HepG2 (cell line): Measurements from ENCODE around the gene ADGRB2. TPM values are rescaled to one million over a fixed set of nuclear protein-coding genes. Genes with fewer than 3 reads are reported as not detected.

Experiments used
- ATAC-seq: fragments of 200-7000 bp; cut with Tn5 transposase; 3 replicates; pipeline ENCODE4 v1.9.1; 2020; ENCODE audit warnings: mild to moderate bottlenecking, moderate library complexity
- BruUV-seq: library from RNA; stranded (reverse); fragments of 400-500 nt; replicated peaks from 2 replicates; lab custom pipeline; 2021; lab: Mats Ljungman, UMichigan
- CTCF ChIA-PET: fragments of 300-600 bp; formaldehyde crosslinking; extraction: SDS; loops from one replicate; lab custom pipeline; 2021; ENCODE audit warnings: low total read pairs, inconsistent platforms, low intra/inter-chr PET ratio; lab: Yijun Ruan, JAX
- POLR2A ChIA-PET: fragments of 350-600 bp; sonication (Branson Sonifier 250); formaldehyde crosslinking; loops from one replicate; lab custom pipeline; 2020; ENCODE audit warnings: antibody characterized with exemption, inconsistent platforms; lab: Yijun Ruan, JAX
- DNase-seq: peaks from one replicate; pipeline ENCODE4 v3.0.0-alpha.2; 2015; ENCODE audit warnings: low spot score
- FAIRE-seq: peaks from 3 replicates; lab custom pipeline; 2011; peaks lifted over from hg19 to GRCh38; lab: Jason Lieb, UNC
- H2AFZ ChIP-seq: one replicate; pipeline ENCODE4 v1.6.1; 2011; ENCODE audit warnings: low read length, inconsistent platforms
- H3K27ac ChIP-seq: fragments of 300-600 bp; 3 replicates; pipeline ENCODE4 v1.8.0; 2011; ENCODE audit warnings: mixed run types, mild to moderate bottlenecking, mixed read lengths, low read length, inconsistent platforms; ENCODE audit not compliant: insufficient read depth; ENCODE audit errors: extremely low read length
- H3K27me3 ChIP-seq, 2 experiments: fragments of 200-600 bp in 1 of 2; 2 replicates in 1 of 2; 3 replicates in 1 of 2; pipeline versions ENCODE4 v1.6.0 to v1.8.0; 2011; ENCODE audit warnings: low read length in 2 of 2, mild to moderate bottlenecking in 2 of 2, moderate library complexity in 2 of 2, inconsistent platforms in 1 of 2; ENCODE audit not compliant: insufficient read depth in 2 of 2, control insufficient read depth in 1 of 2
- H3K36me3 ChIP-seq, 2 experiments: fragments of 200-600 bp in 1 of 2; replicated peaks in 1 of 2; 2 replicates in 1 of 2; 3 replicates in 1 of 2; pipeline versions ENCODE4 v1.5.1 to v1.8.0; 2011; ENCODE audit warnings: low read length in 2 of 2, inconsistent platforms in 1 of 2; ENCODE audit not compliant: insufficient read depth in 2 of 2, control insufficient read depth in 1 of 2
- H3K4me1 ChIP-seq: 2 replicates; pipeline ENCODE4 v1.5.1; 2012; ENCODE audit warnings: low read length, inconsistent platforms; ENCODE audit not compliant: insufficient read depth
- H3K4me2 ChIP-seq: 2 replicates; pipeline ENCODE4 v1.6.0; 2011; ENCODE audit warnings: low read depth, low read length, inconsistent platforms
- H3K4me3 ChIP-seq, 3 experiments: fragments of 200-600 bp in 1 of 3; sonication (generic), shearing (Covaris generic) in 1 of 3; replicated peaks in 1 of 3; 2 replicates each; pipeline ENCODE4 v1.5.1; 2011 to 2016; ENCODE audit warnings: low read length in 3 of 3, inconsistent platforms in 2 of 3, low read depth in 2 of 3, mild to moderate bottlenecking in 2 of 3, control low read depth in 1 of 3, mixed read lengths in 1 of 3; ENCODE audit not compliant: insufficient read depth in 1 of 3
- H3K79me2 ChIP-seq: one replicate; pipeline ENCODE4 v1.6.1; 2011; ENCODE audit warnings: low read length, inconsistent platforms; ENCODE audit not compliant: insufficient read depth
- H3K9ac ChIP-seq: 2 replicates; pipeline ENCODE4 v1.6.0; 2011; ENCODE audit warnings: mild to moderate bottlenecking, low read depth, low read length, inconsistent platforms; ENCODE audit not compliant: insufficient read depth
- H3K9me3 ChIP-seq: 2 replicates; pipeline ENCODE4 v1.5.1; 2012; ENCODE audit warnings: mild to moderate bottlenecking, low read length
- H4K20me1 ChIP-seq: 2 replicates; pipeline ENCODE4 v1.6.0; 2011; ENCODE audit warnings: inconsistent platforms, mild to moderate bottlenecking, low read length, moderate library complexity; ENCODE audit not compliant: insufficient read depth
- ARHGAP35 ChIP-seq: sonication (generic); formaldehyde crosslinking; IDR thresholded peaks from 2 replicates; pipeline ENCODE4 v1.9.0; 2022; ENCODE audit warnings: mild to moderate bottlenecking, inconsistent platforms, moderate library complexity, missing genetic modification reagents, borderline replicate concordance
- BCLAF1 ChIP-seq: fragments of 450-650 bp; IDR thresholded peaks from 2 replicates; pipeline ENCODE4 v1.6.1; 2017; ENCODE audit warnings: mild to moderate bottlenecking
- CSRNP1 ChIP-seq: sonication (generic); formaldehyde crosslinking; IDR thresholded peaks from 2 replicates; pipeline ENCODE4 v1.8.1; 2023; ENCODE audit warnings: mild to moderate bottlenecking, missing genetic modification reagents
- IKZF1 ChIP-seq: fragments of 450-650 bp; IDR thresholded peaks from 2 replicates; pipeline ENCODE4 v1.7.1; 2016
- SAFB2 ChIP-seq: sonication (generic); formaldehyde crosslinking; IDR thresholded peaks from 2 replicates; pipeline ENCODE4 v1.5.1; 2020; ENCODE audit warnings: missing genetic modification reagents, low read depth, mild to moderate bottlenecking, borderline replicate concordance
- SPEN ChIP-seq: sonication (generic); formaldehyde crosslinking; IDR thresholded peaks from 2 replicates; pipeline ENCODE4 v1.5.1; 2020; ENCODE audit warnings: low read depth, mild to moderate bottlenecking, missing genetic modification reagents
- TBL1XR1 ChIP-seq: fragments of 150-350 bp; IDR thresholded peaks from 2 replicates; pipeline ENCODE4 v1.6.1; 2014; ENCODE audit warnings: borderline replicate concordance, low read length; ENCODE audit not compliant: partially characterized antibody
- U2AF2 ChIP-seq: fragments of 200-400 bp; formaldehyde crosslinking; IDR thresholded peaks from 2 replicates; pipeline ENCODE4 v1.6.1; 2017; ENCODE audit warnings: low read depth, mild to moderate bottlenecking, low read length
- ZNF251 ChIP-seq: sonication (generic); formaldehyde crosslinking; IDR thresholded peaks from 2 replicates; pipeline ENCODE4 v1.9.0; 2021; ENCODE audit warnings: mild to moderate bottlenecking, missing genetic modification reagents
- ZNF414 ChIP-seq: sonication (generic); formaldehyde crosslinking; IDR thresholded peaks from 2 replicates; pipeline ENCODE4 v1.5.0; 2020; ENCODE audit warnings: missing genetic modification reagents
- ZNF501 ChIP-seq: sonication (generic); formaldehyde crosslinking; IDR thresholded peaks from 2 replicates; pipeline ENCODE4 v1.5.1; 2020; ENCODE audit warnings: mild to moderate bottlenecking, moderate library complexity, missing genetic modification reagents
- ZNF513 ChIP-seq: sonication (generic); formaldehyde crosslinking; conservative IDR thresholded peaks from 2 replicates; pipeline ENCODE4 v1.5.0; 2020; ENCODE audit warnings: missing genetic modification reagents
- ZNF556 ChIP-seq: sonication (generic); formaldehyde crosslinking; IDR thresholded peaks from 2 replicates; pipeline ENCODE4 v1.4.0; 2020; ENCODE audit warnings: mild to moderate bottlenecking, missing genetic modification reagents, borderline replicate concordance
- ZNF597 ChIP-seq: sonication (generic); formaldehyde crosslinking; IDR thresholded peaks from 2 replicates; pipeline ENCODE4 v1.5.0; 2020; ENCODE audit warnings: missing genetic modification reagents
- ZNF737 ChIP-seq: sonication (generic); formaldehyde crosslinking; IDR thresholded peaks from 2 replicates; pipeline ENCODE4 v1.5.0; 2020; ENCODE audit warnings: missing genetic modification reagents, mild to moderate bottlenecking, borderline replicate concordance
- ZNF781 ChIP-seq: sonication (generic); formaldehyde crosslinking; IDR thresholded peaks from 2 replicates; pipeline ENCODE4 v1.5.1; 2020; ENCODE audit warnings: borderline replicate concordance, mild to moderate bottlenecking, missing genetic modification reagents; ENCODE audit errors: not compliant biosample characterization
- WGBS: methylation state at CpG from one replicate; pipeline ENCODE4 v1.1.6; 2017; ENCODE audit warnings: low lambda C conversion rate; 5-methylcytosine and 5-hydroxymethylcytosine counted together
- in situ Hi-C: cut with HindIII; loops from 2 replicates; pipeline ENCODE4 v1.10.0; 2017; ENCODE audit warnings: low pct_unique_long_range_greater_than_20kb; ENCODE audit not compliant: extremely low pct_ligation_motif_present
- intact Hi-C: fragments of 100-400 bp; cut with micrococcal nuclease; formaldehyde crosslinking; loops from one replicate; pipeline ENCODE4 v1.10.0; 2022; ENCODE audit not compliant: unreplicated experiment
- polyA plus RNA-seq, 8 experiments: library from polyadenylated mRNA; depleted of rRNA in 3 of 8; stranded (reverse) in 7 of 8; unstranded in 1 of 8; fragments of >200 nt; fragmentation: Illumina TruSeq in 4 of 8; extraction: Trizol in 4 of 8; gene quantifications; 2 replicates each; pipeline versions ENCODE4 v1.2.1 to v1.2.3, GENCODE V29; 2011 to 2016; ENCODE audit warnings: low read depth in 4 of 8, missing spikeins in 1 of 8, mixed read lengths in 1 of 8; ENCODE audit not compliant: insufficient read depth in 1 of 8
- total RNA-seq, 5 experiments: library from RNA; depleted of rRNA; stranded (reverse); fragments of >200 nt; fragmentation: Illumina TruSeq; extraction: Trizol; gene quantifications; 2 replicates each; pipeline ENCODE4 v1.2.3, GENCODE V29; 2016; ENCODE audit warnings: low read depth in 1 of 5

Gene ADGRB2
- total and polyA plus RNA-seq, 2 of the 13 experiments (the other 11 are each of a cell fraction or from before 2014, with no cell fraction given): 0.03 to 0.09 TPM

GRCh38 chr1:31732751-31733289, 31.3 kb downstream of the ADGRB2 start:
- H3K9ac ChIP-seq: no peak overlapping the region
- in situ Hi-C loops: no loop called here
- POLR2A ChIA-PET: no interaction called here

More at GRCh38 chr1:31732751-31733289, 31.3 kb downstream of the ADGRB2 start:
- ATAC-seq (peak; percentile 69), FAIRE-seq (no peak), DNase-seq (no peak)
- Histone ChIP-seq H3K4me2 (no peak overlapping the region), H3K27me3 (peaks cover 11 to 76% of the 10 kb centered on the region in 2 experiments), H3K27ac (no peak overlapping the region), H3K4me1 (peaks cover 9% of the 10 kb centered on the region; the same call in 1 of the 2 replicates), H3K4me3 (no peak overlapping the region), H3K79me2 (no peaks in the 10 kb centered on the region), H4K20me1 (no peaks in the 10 kb centered on the region), H3K9me3 (no peaks in the 10 kb centered on the region), H2AFZ (no peak overlapping the region), H3K36me3 (no peaks in the 10 kb centered on the region)
- WGBS: 45% methylated on average over 10 of the region's 18 CpGs
- TF ChIP-seq SPEN (CRISPR knock-in tag) (no peak), IKZF1 (no peak), ZNF556 (no peak), CSRNP1 (CRISPR knock-in tag) (no peak), ARHGAP35 (CRISPR knock-in tag) (no peak), SAFB2 (CRISPR knock-in tag) (no peak), ZNF597 (CRISPR knock-in tag) (no peak), TBL1XR1 (no peak), BCLAF1 (no peak), ZNF781 (CRISPR knock-in tag) (no peak), ZNF737 (CRISPR knock-in tag) (no peak), ZNF513 (CRISPR knock-in tag) (no peak), ZNF414 (CRISPR knock-in tag) (no peak), U2AF2 (no peak), ZNF501 (CRISPR knock-in tag) (no peak), ZNF251 (CRISPR knock-in tag) (no peak)
- no TSS peak for BruUV-seq
- intact Hi-C loops: no loop called here
- CTCF ChIA-PET: no interaction called here
